Activated CD4-positive, CD25-positive, alpha-beta regulatory T cell treated with anti-CD3 and anti-CD28 coated beads, Interleukin-2, amount 50 U/mL, for 72 hours (primary cell): ENCODE results near the gene LAPTM5.

ENCODE experiments used
- DNase-seq: peaks from one replicate; pipeline ENCODE4 v3.0.0; 2021

Gene LAPTM5

DNA sequence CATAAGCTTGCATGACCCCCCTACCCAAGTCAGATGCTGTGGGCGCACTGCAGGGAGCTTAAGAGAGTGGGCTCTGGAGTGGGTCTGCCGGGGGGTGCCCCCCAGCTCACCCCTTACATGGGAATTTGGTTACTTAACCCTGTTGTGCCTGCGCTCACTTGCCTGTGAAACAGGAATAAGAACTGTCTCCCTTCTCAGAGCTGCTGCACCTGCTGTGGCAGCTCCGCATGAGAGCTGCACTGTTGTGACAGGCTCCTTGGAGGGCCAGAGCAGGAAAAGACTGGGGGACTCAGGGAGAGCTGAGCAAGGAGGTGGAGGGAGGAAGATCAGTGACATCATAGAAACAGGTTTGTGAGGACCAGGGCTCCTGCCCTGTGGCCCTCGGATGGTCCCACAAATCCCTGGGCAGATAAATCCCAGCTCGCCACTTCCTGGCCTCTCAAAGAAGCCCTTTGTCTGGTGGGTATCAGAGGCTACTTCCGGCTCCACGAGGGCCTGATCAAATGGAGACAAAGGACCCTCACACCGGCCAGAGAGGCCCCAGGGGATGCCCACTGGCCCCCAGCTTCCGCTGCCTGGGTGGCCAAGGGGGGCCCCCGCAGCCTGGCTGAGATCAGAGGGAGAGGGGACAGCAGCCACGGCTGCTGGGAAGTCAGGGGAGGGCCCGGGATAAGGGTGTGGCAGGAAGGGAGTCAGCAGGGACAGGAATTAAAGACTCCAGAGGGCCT is 28.9 kb upstream of the LAPTM5 start:
- DNase-seq = no peak

DNA sequence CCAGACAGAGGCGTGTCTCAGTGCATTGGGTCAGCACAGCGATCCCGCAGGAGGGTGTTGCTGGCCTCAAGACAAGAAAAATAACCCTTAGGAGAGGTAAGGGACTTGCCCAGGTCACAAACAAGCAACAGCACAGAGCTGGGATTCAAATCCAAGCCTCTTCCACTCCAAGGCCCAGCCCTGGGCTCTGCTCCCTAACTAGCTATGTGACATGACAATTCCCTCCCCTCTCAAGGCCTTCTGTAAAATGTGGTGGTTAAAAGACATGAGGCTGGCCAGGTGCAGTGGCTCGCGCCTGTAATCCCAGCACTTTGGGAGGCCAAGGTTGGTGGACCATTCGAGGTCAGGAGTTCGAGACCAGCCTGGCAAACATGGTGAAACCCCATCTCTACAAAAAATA is 28.1 kb upstream of the LAPTM5 start:
- no peak for DNase-seq

DNA sequence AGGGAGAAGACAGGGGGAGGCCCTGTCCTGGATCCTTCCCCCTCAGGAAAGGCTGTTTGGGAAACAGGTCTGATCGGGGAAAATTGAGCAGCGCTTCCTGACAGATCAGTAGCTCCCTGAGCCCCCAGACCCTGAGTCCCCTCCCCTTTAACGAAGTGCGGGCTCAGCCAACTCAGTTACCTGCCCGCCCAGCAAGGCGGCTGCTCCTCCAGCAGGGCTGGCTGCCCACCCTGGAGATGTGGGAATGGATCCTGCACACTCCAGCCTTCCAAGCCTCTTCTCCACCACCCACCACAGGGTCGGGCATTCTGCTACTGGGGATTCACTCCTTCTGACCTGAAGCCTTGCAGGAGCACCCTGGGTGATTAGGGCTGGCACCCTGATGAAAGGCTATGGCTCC is 27.6 kb upstream of the LAPTM5 start:
- DNase-seq = no peak

DNA sequence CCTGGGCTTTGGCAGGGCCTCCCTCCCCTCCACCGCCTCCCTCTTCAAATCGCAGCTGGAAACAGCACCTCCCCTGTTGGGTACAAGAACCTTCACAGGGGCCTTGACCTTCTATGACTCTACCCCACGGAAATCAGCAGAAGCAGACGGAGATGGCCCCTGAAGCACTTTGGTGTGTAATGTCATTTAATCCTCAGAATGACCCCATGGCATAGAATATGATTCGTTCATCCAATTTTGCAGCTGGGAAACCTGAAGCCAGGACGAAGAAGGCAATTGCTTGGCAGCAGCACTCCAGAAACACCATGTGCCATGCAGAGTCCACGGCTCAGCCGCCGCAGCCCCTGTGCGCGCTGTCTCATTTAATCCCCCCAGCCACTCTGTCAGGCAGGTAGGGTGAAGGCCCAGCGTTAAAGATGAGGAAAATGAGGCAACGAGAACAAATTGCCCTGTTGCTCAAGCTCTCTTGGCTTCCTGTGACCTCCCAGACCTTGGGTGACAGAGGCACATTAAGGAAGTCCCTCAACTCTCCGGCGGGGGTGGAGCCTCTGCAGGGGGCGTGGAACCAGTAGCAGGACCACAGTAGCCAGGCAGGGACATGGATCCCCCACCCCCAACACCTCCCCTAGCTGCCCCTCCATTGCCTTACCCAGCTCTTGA is 25.8 kb upstream of the LAPTM5 start:
- DNase-seq = no peak

DNA sequence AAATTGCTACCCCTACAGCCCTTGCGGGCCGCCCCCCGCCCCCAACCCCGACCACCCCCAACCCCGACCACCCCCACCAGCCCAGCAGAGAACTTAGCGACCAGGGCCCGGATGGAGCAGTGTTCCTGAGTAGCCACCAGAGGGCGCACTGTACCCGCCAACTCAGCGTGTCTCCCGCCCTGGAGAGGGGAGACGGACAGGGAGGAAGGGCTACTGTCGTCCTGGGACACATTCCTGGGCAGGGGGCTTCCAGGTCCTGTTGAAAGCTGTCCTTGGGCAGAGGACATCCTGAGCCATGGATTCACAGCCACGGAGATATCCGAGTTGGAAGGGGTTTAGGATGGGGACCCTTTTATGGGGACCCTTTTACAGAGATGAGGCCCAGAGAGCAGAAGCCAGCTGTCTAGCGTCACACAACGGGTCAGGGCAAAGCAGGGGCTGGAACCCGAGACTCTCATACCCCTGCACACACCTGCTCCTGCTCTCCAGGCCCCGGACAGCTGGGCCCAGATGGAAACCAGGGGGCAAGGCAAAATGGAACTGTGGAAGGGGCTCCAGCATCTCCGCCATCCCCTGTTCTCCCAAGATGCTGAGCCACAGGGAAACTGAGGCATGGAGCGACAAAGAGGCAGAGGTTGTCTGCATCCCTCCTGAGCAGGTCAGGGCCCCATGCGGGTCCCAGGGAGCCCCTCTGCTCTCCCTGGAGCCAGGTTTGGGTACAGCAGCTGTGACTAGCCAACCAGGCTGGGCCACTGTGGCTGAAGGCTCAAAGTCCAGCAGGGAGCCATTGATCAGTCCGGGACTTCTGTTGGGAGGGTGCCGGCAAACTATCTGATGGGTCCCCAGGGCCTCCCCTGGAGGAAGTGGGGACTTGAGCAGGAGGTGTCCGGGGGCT is 25.0 kb upstream of the LAPTM5 start:
- peak; percentile 75 for DNase-seq

DNA sequence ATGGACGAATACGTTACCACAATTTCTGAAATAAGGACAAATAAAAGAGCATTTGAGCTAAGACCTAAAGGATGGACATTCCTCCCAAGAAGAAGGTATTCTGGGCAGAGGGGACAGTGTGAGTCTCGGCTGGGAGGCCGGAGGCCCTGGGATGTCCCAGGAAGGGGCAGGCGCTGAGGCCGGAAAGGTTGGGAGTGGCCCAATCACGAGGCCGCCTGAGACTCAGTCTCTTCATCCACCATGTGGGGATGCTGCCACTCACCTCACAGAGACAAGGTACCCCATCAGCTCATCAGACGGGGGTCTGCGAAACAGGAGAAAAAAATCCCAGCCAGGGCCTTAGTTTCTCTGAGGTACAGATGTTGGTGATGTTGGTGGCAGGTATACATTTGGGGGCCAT is 24.3 kb upstream of the LAPTM5 start:
- DNase-seq = no peak

DNA sequence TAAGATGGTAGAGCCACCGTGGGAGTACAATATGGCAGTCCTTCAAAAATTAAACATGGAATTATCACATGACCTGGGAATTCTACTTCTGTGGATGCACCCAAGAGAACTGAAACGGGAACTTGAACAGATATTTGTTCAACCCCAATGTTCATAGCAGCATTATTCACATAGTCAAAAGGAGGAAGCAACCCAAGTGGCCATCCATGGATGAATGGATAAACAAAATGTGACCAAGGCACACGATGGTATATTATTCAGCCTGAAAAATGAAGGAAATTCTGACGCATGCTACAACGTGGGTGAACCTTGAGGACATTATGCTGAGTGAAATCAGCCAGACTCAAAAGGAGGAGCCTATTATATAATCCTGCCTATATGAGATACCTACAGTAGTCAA is 22.8 kb upstream of the LAPTM5 start:
- DNase-seq = no peak

DNA sequence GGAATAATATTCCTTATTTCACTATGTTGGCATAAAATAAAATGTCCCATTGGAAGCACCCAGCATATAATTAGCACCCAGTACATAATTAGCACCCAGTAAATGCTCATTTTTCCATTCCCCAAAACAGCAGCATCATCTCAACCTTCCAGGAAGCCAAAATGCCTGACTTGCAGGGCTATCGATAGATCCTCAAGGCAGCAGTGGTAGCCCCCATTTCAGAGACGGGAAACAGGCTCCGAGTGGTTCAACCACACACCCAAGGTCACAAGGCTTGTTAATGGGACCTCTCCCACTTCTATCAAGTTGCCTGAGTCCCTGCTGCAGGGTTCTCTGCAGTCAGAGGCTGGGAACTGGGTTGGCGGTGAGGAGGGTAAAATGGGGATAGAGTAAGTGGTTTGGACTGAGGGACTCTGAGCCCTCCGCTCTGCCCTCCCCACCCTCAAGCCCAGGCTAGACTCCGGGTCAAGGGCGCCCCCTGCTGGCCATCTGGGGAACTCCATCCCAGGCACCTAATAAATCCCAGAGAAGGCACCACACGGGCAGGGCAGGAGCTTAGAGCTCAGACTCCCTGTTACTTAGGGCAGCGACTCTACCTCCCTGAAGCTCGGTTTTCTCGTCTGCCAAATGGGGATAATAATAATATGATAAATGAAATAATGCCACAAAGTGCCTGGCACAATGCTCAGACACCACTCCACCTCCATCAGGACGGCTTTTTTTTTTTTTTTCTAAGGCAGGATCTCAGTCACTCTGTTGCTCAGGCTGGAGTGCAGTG is 21.9 kb upstream of the LAPTM5 start:
- DNase-seq = peak; percentile 97

DNA sequence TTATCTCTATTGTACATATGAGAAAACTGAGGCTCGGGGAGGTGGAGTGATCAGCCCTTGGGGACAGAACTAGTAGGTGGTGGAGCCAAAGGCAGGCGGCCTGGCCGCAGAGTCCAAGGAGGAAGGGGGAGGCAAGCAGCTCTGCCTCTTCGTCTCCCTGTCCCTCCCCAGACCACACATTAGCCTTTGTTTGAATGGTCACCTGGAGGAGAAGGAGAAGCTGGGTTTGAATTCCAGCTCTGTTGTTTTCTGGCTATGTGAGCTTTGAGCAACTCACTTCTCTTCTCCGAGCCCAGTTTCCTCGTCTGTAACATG is 21.4 kb upstream of the LAPTM5 start:
- DNase-seq = no peak

DNA sequence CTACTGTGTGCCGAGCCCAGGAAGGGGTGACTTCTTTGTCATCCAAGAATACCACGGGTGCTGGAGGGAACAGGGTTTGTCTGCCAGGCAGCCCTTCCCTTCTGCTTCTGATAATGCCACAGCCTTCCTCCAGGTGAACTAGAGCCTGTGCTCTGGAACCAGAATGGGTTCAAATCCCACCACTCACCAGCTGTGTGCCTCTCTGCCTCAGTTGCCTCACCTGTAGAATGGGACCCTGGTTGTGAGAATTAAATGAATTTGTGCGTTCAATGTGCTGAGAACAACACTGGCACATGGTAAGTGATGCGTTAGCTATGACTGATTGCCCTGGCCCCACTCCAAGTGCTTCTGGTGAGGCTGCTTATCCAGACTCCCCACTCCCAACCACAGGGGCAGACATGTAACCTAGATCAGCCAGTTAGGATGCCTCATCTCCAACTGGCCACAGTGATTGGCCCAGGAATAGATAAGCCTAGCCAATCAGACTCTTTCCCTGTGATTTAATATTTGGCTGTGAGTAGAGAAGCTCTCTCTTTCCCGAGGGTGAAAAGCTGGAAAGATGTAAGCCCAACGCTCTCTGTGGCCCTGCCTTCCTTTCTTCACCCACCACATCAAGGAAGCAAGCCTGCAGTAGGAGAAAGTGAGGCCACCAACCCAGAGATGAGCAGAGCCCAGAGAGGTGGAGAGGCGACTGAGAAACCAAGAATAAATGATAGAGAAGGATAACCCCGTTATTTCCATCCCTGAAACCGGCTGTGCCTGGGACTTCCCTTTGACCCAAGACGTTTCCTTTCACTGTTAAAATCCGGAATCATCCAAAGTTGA is 20.8 kb upstream of the LAPTM5 start:
- DNase-seq = no peak

DNA sequence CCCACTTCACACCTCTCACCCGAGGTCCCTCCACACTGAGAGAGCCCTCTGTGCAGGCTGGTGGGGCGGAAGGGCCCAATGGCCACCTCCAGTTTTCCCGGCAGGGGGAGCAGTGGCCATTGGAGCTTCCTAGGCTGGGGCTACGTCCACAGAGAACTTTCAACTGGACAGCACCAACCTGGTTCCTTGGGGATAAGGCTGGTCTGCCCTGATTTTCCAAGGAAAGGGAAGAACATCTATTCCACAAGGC is 20.3 kb upstream of the LAPTM5 start:
- DNase-seq = no peak

DNA sequence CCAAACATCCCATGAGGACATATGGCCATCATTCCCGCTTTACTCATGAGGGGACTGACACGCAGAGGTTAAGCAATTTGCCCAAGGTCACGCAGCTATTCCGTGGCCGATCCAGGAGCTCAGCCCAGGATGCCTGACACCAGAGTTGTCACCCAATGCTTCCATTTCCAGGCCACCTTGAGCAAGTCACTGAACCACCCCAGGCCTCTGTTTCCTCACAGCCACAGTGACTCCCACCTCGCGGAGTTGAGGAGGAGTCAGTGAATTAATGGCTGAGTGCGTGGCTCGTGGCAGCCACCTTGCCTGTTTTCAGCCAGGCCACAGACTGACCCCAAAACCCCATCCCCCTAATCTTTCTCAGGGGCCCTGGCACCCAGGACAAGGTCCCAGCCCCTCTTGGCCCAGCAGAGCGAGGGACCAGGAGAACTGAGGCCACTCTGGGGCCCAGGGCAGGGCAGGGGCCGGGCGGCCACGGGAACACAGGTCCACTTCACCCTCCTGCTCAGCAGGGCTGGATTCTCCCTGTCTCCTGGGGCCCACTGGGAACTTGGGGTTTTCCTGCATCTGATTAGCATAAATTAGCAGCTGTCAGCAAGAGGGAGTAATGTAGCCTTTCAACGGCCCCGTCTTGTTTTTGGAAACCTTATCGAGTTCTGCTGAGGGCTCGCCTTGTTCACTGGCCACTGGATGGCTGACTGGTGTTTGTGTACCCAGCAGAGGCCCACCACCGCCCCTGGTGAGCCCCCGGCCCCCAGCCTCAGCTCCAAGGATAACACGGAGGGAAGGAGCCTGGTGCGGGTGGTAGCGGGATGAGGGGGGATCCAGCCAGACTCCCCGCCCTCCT is 19.7 kb upstream of the LAPTM5 start:
- DNase-seq = no peak

DNA sequence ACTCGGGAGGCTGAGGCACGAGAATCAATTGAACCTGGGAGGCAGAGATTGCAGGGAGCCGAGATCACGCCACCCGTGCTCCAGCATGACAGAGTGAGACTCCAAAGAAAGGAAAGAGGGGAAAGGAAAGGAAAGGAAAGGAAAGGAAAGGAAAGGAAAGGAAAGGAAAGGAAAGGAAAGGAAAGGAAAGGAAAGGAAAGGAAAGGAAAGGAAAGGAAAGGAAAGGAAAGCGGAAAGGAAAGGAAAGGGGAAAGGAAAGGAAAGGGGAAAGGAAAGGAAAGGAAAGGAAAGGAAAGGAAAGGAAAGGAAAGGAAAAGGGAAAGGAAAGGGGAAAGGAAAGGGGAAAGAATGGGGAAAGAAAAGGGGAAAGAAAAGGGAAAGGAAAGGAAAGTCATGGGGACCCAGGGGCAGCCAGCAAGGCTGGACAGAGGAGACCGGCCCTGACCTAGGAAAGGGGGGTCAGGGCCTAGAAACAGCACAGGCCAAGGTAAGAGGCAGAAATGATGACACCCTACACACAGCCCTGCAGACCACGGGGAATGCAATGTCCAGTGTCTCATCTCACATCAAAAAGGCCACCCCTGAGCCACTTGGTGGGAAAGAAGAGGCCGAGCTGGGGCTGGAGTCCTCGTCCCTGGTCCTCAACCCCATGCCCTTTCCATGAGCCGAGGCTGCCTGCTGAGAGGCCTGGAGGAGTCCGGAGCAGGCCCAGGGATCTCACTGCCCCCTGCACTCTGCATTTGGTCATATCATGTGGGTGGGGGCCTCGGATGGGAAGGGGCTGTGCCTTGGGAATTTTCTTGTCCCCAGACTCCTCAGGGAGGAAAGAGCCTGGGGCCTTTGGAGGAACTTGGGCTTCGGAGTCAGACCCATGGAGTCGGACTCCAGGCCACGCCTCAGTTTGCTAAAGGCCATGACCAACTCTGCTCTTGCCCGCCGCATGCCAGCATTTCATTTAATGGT is 18.8 kb upstream of the LAPTM5 start:
- DNase-seq = no peak

DNA sequence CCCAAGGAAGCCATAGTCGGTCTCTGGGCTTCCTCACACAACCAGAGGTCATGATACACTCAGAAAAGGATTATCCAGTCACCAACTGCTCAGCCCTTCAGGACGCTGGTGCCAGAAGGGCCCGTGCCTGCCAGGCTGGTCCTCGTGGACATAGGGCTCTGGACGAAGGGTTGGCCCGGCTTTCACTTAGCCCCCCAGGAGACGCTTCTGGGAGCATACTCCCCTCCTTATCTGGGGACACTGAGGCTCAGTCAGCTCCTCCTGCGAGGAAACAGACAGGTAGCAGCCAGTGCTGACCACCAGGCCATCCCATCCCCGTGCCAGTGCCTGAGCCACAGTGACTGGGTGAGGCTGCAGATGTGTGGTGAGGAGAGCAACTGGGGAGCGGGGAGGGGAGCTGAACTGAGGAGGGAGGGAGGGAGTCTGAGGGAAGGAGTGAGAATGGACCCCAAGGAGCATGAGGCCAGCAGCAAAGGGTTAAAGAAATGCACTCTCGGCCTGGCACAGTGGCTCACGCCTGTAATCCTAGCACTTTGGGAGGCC is 17.9 kb upstream of the LAPTM5 start:
- DNase-seq = no peak

DNA sequence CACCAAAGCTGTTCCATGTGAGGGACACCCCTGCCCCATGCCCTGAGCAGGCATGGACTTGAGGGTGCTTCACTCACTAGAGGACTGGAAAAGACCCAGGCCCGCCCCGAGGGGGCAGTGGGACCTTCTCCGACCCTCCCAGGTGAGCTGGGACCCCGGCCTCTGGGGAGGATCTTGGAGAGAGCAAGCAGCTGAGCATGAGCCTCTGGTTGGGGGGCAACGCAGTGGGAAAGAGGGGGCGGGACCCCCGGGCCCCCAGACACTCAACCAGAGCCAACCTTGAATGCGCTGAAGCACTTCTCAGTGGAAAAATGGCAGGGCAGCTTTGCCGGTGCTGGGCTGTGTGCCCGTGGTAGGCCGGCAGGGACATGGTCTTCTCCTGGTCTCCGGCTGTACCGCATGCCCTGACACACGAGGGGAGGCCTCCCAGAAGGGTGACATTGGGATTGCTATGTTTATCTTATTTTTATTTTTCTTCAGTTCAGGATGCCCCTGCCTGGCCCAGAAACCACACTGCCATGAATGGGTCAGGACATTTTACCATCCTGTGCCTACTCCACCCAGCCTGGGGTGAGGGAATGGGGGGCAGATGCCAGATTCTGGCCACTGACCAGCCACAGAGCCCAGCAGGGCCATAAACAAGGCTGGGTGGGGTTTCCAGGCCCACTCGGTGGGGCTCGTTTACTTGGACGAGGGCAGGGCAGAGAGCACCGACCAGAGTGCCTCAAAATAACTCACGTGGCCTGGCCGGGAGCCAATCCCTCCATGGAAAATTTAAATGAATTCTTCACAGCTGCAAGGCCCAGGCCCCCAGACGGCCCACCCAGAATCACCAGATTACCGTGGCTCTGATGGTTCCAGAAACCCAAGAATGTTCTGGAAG is 17.2 kb upstream of the LAPTM5 start:
- DNase-seq = no peak

DNA sequence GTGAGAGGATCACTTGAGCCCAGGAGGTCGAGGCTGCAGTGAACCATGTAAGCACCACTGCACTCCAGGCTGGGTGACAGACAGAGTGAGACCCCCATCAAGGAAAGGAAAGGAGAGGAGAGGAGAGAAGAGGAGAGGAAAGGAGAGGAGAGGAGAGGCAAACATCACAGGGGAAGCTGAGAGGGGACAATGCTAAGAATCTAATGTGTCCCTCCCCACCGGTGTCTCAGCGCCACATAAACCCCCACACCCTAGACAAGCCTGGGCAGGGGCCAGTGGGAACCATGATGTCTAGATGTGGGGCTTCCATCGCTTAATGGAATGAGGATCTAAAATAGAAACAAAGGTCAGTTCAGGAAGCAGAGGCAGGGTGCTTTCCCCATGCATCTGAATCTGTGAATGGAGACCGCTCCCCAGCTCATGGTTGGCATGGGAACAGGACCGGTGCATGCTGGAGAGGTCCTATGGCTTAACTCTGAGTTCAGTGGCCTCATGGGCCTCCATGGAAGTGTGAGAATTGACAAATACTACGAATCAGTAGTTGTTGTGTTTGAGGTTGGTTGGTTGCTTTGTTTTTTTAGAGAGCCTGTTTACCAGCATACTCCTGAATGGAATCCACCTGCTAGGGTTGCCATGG is 16.3 kb upstream of the LAPTM5 start:
- no peak for DNase-seq

DNA sequence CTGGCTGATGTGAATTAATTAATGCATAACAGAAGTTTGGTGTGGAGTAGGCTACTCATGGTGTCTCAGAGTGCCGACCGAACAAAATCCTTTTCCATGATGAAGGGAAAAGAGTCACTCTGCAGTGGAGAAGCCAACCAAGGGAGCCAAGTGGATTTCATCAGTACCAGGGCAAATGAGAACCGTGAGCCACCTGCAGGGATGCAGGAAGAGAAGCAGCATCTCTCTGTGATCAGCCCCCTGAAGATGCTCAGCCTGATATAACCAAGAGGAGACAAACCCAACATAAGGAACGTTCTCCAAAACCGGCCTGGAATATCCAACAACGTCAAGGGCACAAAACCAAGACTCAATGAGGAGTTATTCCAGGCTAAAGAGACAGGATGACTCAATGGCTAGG is 13.4 kb upstream of the LAPTM5 start:
- DNase-seq = no peak

DNA sequence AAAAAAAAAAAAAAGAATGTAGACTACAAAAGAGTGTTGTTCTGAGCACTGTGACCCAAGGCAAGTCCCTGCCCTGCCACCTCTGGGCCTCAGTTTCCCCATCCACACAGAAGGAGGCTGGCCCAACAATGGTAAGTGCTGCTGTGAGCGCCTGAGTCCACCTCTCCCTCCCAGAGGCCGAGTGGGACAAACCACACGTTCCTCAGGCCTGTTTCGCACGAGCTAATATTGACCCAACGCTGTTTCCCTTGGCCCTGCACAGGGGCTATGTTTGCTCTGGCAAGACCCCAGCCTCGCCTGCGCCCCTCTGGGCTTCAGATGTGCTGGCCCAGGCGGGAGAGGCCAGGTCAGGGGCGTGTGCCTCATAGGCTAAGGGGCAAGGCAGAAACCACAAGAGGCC is 12.6 kb upstream of the LAPTM5 start:
- DNase-seq = no peak
